Common myeloid progenitor, CD34-positive (primary cell): Measurements from ENCODE around the gene ZNF428.
"Not testable (repeated sequence)": the region's sequence is repeated elsewhere in the genome, so short reads cannot be mapped to it uniquely, and the experiment has no call there.

Source experiments
- CTCF ChIA-PET: fragments of 350-600 bp; sonication (Branson Sonifier 250); formaldehyde crosslinking; loops from one replicate; lab custom pipeline; 2021; ENCODE audit warnings: antibody characterized with exemption; lab: Charles Lee
- POLR2A ChIA-PET: fragments of 350-600 bp; sonication (Branson Sonifier 250); formaldehyde crosslinking; loops from one replicate; lab custom pipeline; 2021; ENCODE audit warnings: antibody characterized with exemption; lab: Charles Lee
- DNase-seq, 3 donors: peaks; one replicate each; pipeline versions ENCODE4 v3.0.0 to v3.0.0-alpha.2; 2013
- H3K27ac ChIP-seq, 2 experiments: 1 replicate in 1 of 2; 2 replicates in 1 of 2; pipeline ENCODE4 v1.7.0; 2013; ENCODE audit warnings: inconsistent platforms in 2 of 2, low read length in 2 of 2, mild to moderate bottlenecking in 2 of 2, low read depth in 1 of 2, moderate library complexity in 1 of 2; ENCODE audit not compliant: severe bottlenecking in 2 of 2, insufficient read depth in 1 of 2, poor library complexity in 1 of 2
- H3K27me3 ChIP-seq, 5 experiments: replicated peaks in 2 of 5; 1 replicate in 3 of 5; 2 replicates in 2 of 5; pipeline versions ENCODE4 v1.6.1 to v1.7.0; 2013; ENCODE audit warnings: low read length in 4 of 5, mild to moderate bottlenecking in 2 of 5, moderate library complexity in 2 of 5, inconsistent platforms in 1 of 5; ENCODE audit not compliant: insufficient read depth in 5 of 5, control insufficient read depth in 4 of 5
- H3K36me3 ChIP-seq, 4 experiments: 1 replicate in 2 of 4; 2 replicates in 2 of 4; pipeline versions ENCODE4 v1.6.1 to v1.7.0; 2013; ENCODE audit warnings: low read length in 3 of 4, control low read depth in 1 of 4, mild to moderate bottlenecking in 1 of 4; ENCODE audit not compliant: control insufficient read depth in 4 of 4, insufficient read depth in 4 of 4
- H3K4me1 ChIP-seq, 4 experiments: 1 replicate in 3 of 4; 2 replicates in 1 of 4; pipeline versions ENCODE4 v1.6.1 to v1.7.1; 2013; ENCODE audit warnings: low read length in 3 of 4, mild to moderate bottlenecking in 3 of 4, control low read depth in 1 of 4, inconsistent platforms in 1 of 4, moderate library complexity in 1 of 4; ENCODE audit not compliant: control insufficient read depth in 4 of 4, insufficient read depth in 4 of 4; ENCODE audit errors: control extremely low read depth in 1 of 4
- H3K4me3 ChIP-seq, 7 experiments: 1 replicate in 4 of 7; 2 replicates in 3 of 7; pipeline versions ENCODE4 v1.5.1 to v1.7.0; 2013; ENCODE audit warnings: mild to moderate bottlenecking in 7 of 7, low read length in 6 of 7, moderate library complexity in 6 of 7, inconsistent platforms in 2 of 7, low read depth in 2 of 7, control low read depth in 1 of 7; ENCODE audit not compliant: insufficient read depth in 4 of 7, control insufficient read depth in 1 of 7; ENCODE audit errors: extremely low read depth in 1 of 7
- H3K9me3 ChIP-seq, 5 experiments: 1 replicate in 4 of 5; 2 replicates in 1 of 5; pipeline versions ENCODE4 v1.6.1 to v1.7.1; 2013; ENCODE audit warnings: low read length in 4 of 5, mild to moderate bottlenecking in 2 of 5, inconsistent platforms in 1 of 5, low read depth in 1 of 5, moderate library complexity in 1 of 5; ENCODE audit not compliant: control insufficient read depth in 4 of 5, insufficient read depth in 2 of 5; ENCODE audit errors: control extremely low read depth in 1 of 5
- WGBS: methylation state at CpG from one replicate; pipeline ENCODE4 v1.1.5; 2013; ENCODE audit not compliant: insufficient coverage; 5-methylcytosine and 5-hydroxymethylcytosine counted together

Gene ZNF428

DNA sequence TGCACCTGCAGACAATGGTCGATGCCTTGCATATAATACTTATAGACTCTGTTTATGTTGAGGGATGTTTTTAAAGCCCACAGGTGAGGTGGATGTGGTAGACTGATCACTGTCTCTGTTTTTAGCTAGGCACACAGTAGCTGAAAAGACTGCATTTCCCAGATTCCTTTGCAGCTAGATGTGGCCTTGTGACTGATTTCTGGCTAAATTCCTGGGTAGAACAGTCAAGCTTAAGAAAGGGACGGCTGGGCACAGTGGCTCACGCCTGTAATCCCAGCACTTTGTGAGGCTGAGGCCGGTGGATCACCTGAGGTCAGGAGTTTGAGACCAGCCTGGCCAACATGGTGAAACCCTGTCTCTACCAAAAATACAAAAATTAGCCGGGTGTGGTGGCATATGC lies 19.1 kb downstream of the ZNF428 start:
- WGBS = 97% methylated on average over 3 of the region's 5 CpGs
- CTCF ChIA-PET = interaction anchor here (0.6 to 14.7 kb wide), 7 partner anchors 26 to 188 kb away, joined by 3 to 247 read pairs (median 3); no protein-coding TSS in a partner anchor
- H3K27me3 ChIP-seq, DNase-seq, H3K4me3 ChIP-seq, POLR2A ChIA-PET, H3K9me3 ChIP-seq: not testable (repeated sequence)
- Histone ChIP-seq H3K4me1 (peaks cover 23 to 31% (median 27%) of the 10 kb centered on the region in 4 experiments), H3K36me3 (peaks cover 2 to 49% (median 30%) of the 10 kb centered on the region in 4 experiments), H3K27ac (peak overlapping the region in 1 of 2 experiments; percentile 0)

GRCh38 chr19:43599635-43600295 lies 19.7 kb downstream of the ZNF428 start:
- ChIA-PET POLR2A (no interaction called here), CTCF (interaction anchor here (0.6 to 14.7 kb wide), 8 partner anchors 27 to 189 kb away, joined by 3 to 247 read pairs (median 3); no protein-coding TSS in a partner anchor)
- Histone ChIP-seq H3K27ac (no peak overlapping the region), H3K36me3 (peaks cover 2 to 45% (median 30%) of the 10 kb centered on the region in 4 experiments), H3K4me3 (no peak overlapping the region), H3K4me1 (peaks cover 23 to 36% (median 32%) of the 10 kb centered on the region in 4 experiments), H3K9me3 (no peaks in the 10 kb centered on the region), H3K27me3 (no peaks in the 10 kb centered on the region)
- 100% methylated on average over 2 of the region's 4 CpGs for WGBS
- DNase-seq = no peak

GRCh38 chr19:43598445-43599240 lies 20.8 kb downstream of the ZNF428 start:
- WGBS = 96% methylated on average over 18 of the region's 19 CpGs

GRCh38 chr19:43597876-43598275 lies 21.6 kb downstream of the ZNF428 start:
- WGBS = 17% methylated on average over 3 of the region's 5 CpGs
- Histone ChIP-seq H3K4me1 (peaks cover 23 to 43% (median 36%) of the 10 kb centered on the region in 4 experiments), H3K4me3 (peak overlapping the region in 6 of 7 experiments; percentile 83 to 98 (median 89)), H3K27me3 (no peaks in the 10 kb centered on the region), H3K36me3 (peaks cover 2 to 49% (median 34%) of the 10 kb centered on the region in 4 experiments), H3K9me3 (no peaks in the 10 kb centered on the region), H3K27ac (peak overlapping the region in 1 of 2 experiments; percentile 100)
- ChIA-PET POLR2A (interaction anchor here (1.0 kb wide), 1 partner anchor 94 kb away, joined by 3 read pairs; no protein-coding TSS in a partner anchor), CTCF (interaction anchor here (0.9 to 14.7 kb wide), 8 partner anchors 7 to 128 kb away, joined by 3 to 247 read pairs (median 4); no protein-coding TSS in a partner anchor)
- peak in 2 of 3 donors; percentile 54 to 58 for DNase-seq

More at GRCh38 chr19:43598445-43599240, 20.8 kb downstream of the ZNF428 start:
- Histone ChIP-seq H3K36me3 (peaks cover 2 to 44% (median 28%) of the 10 kb centered on the region in 4 experiments), H3K4me1 (peaks cover 23 to 43% (median 36%) of the 10 kb centered on the region in 4 experiments), H3K27me3 (no peaks in the 10 kb centered on the region), H3K27ac (peak overlapping the region in 1 of 2 experiments; percentile 100), H3K9me3 (no peaks in the 10 kb centered on the region), H3K4me3 (peak overlapping the region in 1 of 7 experiments; percentile 86)
- POLR2A ChIA-PET = interaction anchor here (1.0 kb wide), 1 partner anchor 95 kb away, joined by 3 read pairs; no protein-coding TSS in a partner anchor
- no peak for DNase-seq
- CTCF ChIA-PET = interaction anchor here (1.0 to 14.7 kb wide), 6 partner anchors 8 to 127 kb away, joined by 3 to 247 read pairs (median 4); no protein-coding TSS in a partner anchor

GRCh38 chr19:43596842-43597461 lies 22.5 kb downstream of the ZNF428 start:
- H3K36me3 ChIP-seq = peaks cover 2 to 50% (median 37%) of the 10 kb centered on the region in 4 experiments
- no peaks in the 10 kb centered on the region for H3K27me3 ChIP-seq
- ChIA-PET POLR2A (interaction anchor here (0.7 kb wide), 1 partner anchor 43 kb away, joined by 3 read pairs; no protein-coding TSS in a partner anchor), CTCF (interaction anchor here (0.9 to 14.7 kb wide), 8 partner anchors 8 to 129 kb away, joined by 3 to 247 read pairs (median 6); no protein-coding TSS in a partner anchor)
- peak overlapping the region; percentile 99 to 100 for H3K27ac ChIP-seq
- H3K4me1 ChIP-seq = peaks cover 23 to 43% (median 36%) of the 10 kb centered on the region in 4 experiments
- peak overlapping the region; percentile 45 to 98 (median 86) for H3K4me3 ChIP-seq
- no peaks in the 10 kb centered on the region for H3K9me3 ChIP-seq
- no peak for DNase-seq
- 32% methylated on average over 6 of the region's 7 CpGs for WGBS
